Measurements from ENCODE around the gene PRXL2C. TPM values are rescaled to one million over a fixed set of nuclear protein-coding genes. Genes with fewer than 3 reads are reported as not detected.
"Not testable (repeated sequence)": the region's sequence is repeated elsewhere in the genome, so short reads cannot be mapped to it uniquely, and the experiment has no call there.

Gene PRXL2C
- total RNA-seq, 1 experiment from 2014 or later, result 35.4 TPM

- DNase-seq, result no peak
- no peaks in the 10 kb centered on the region for H3K9me3 ChIP-seq
- H3K36me3 ChIP-seq (ENCODE audit: control insufficient read depth, insufficient read depth, low read length), result no peaks in the 10 kb centered on the region
- no TSS peak for BruUV-seq (replicated peaks)
- no peaks in the 10 kb centered on the region for H3K9me3 Mint-ChIP-seq (ENCODE audit: unreplicated experiment)
- H3K4me1 Mint-ChIP-seq (ENCODE audit: low read depth, unreplicated experiment), result peaks cover 55% of the 10 kb centered on the region
- ChIA-PET CTCF (no interaction called here), POLR2A (no interaction called here)
- H3K27ac Mint-ChIP-seq (ENCODE audit: unreplicated experiment), result peak overlapping the region; percentile 43
- H3K4me3 Mint-ChIP-seq (ENCODE audit: unreplicated experiment), result no peak overlapping the region
- intact Hi-C loops (cut with micrococcal nuclease; ENCODE audit: unreplicated experiment), result no loop called here
- H3K27me3 Mint-ChIP-seq (ENCODE audit: insufficient read depth, unreplicated experiment), result no peaks in the 10 kb centered on the region
- no peak overlapping the region for H3K4me3 ChIP-seq (ENCODE audit: low read depth, low read length)
- H3K27me3 ChIP-seq (replicated peaks; ENCODE audit: control insufficient read depth, insufficient read depth, low read length), result no peaks in the 10 kb centered on the region
- H3K4me1 ChIP-seq, result peaks cover 44% of the 10 kb centered on the region
- peaks cover 23% of the 10 kb centered on the region for H3K36me3 Mint-ChIP-seq (ENCODE audit: insufficient read depth, unreplicated experiment)
- no peak for TF ChIP-seq CTCF (IDR thresholded peaks at IDR 0.05; ENCODE audit: insufficient read depth in 1 of 2, low read depth in 1 of 2, low read length in 1 of 2, severe bottlenecking in 1 of 2, unreplicated experiment in 1 of 2)
Measured at GRCh38 chr9:96615411-96615810, 39.7 kb downstream of the PRXL2C start.

GRCh38 chr9:96614664-96615063 is 40.5 kb downstream of the PRXL2C start:
- POLR2A ChIA-PET; H3K4me3 ChIP-seq (ENCODE audit: low read depth, low read length); BruUV-seq (replicated peaks); H3K9me3 ChIP-seq; H3K36me3 ChIP-seq (ENCODE audit: control insufficient read depth, insufficient read depth, low read length); H3K27me3 ChIP-seq (replicated peaks; ENCODE audit: control insufficient read depth, insufficient read depth, low read length); H3K9me3 Mint-ChIP-seq (ENCODE audit: unreplicated experiment); intact Hi-C loops (cut with micrococcal nuclease; ENCODE audit: unreplicated experiment); H3K27me3 Mint-ChIP-seq (ENCODE audit: insufficient read depth, unreplicated experiment): not testable (repeated sequence)
- Mint-ChIP-seq H3K36me3 (ENCODE audit: insufficient read depth, unreplicated experiment) (peaks cover 18% of the 10 kb centered on the region), H3K4me3 (ENCODE audit: unreplicated experiment) (peak overlapping the region; percentile 13), H3K27ac (ENCODE audit: unreplicated experiment) (peak overlapping the region; percentile 43), H3K4me1 (ENCODE audit: low read depth, unreplicated experiment) (peaks cover 55% of the 10 kb centered on the region)
- H3K4me1 ChIP-seq, result peaks cover 38% of the 10 kb centered on the region
- CTCF ChIA-PET, result interaction anchor here (0.7 kb wide), 1 partner anchor 159 kb away, joined by 3 read pairs; no protein-coding TSS in a partner anchor
- peak in 1 of 2 experiments; percentile 29 for DNase-seq

GRCh38 chr9:96612966-96613589 is 42.0 kb downstream of the PRXL2C start:
- CTCF ChIA-PET, result no interaction called here
- H3K27ac Mint-ChIP-seq (ENCODE audit: unreplicated experiment), result peak overlapping the region; percentile 3

More at GRCh38 chr9:96612966-96613589, 42.0 kb downstream of the PRXL2C start:
- Mint-ChIP-seq H3K27me3 (ENCODE audit: insufficient read depth, unreplicated experiment) (no peaks in the 10 kb centered on the region), H3K4me3 (ENCODE audit: unreplicated experiment) (no peak overlapping the region), H3K9me3 (ENCODE audit: unreplicated experiment) (no peaks in the 10 kb centered on the region), H3K4me1 (ENCODE audit: low read depth, unreplicated experiment) (peaks cover 51% of the 10 kb centered on the region), H3K36me3 (ENCODE audit: insufficient read depth, unreplicated experiment) (peaks cover 11% of the 10 kb centered on the region)
- no peak for DNase-seq
- TF ChIP-seq CTCF (IDR thresholded peaks at IDR 0.05; ENCODE audit: insufficient read depth in 1 of 2, low read depth in 1 of 2, low read length in 1 of 2, severe bottlenecking in 1 of 2, unreplicated experiment in 1 of 2), result no peak
- Histone ChIP-seq H3K27me3 (replicated peaks; ENCODE audit: control insufficient read depth, insufficient read depth, low read length) (no peaks in the 10 kb centered on the region), H3K9me3 (no peaks in the 10 kb centered on the region), H3K4me1 (peaks cover 38% of the 10 kb centered on the region), H3K4me3 (ENCODE audit: low read depth, low read length) (no peak overlapping the region), H3K36me3 (ENCODE audit: control insufficient read depth, insufficient read depth, low read length) (no peaks in the 10 kb centered on the region)
- no TSS peak for BruUV-seq (replicated peaks)
- POLR2A ChIA-PET, result no interaction called here
- intact Hi-C loops (cut with micrococcal nuclease; ENCODE audit: unreplicated experiment), result loop anchor here (2.0 kb wide), 1 partner anchor 42 kb away; no protein-coding TSS in a partner anchor

Data from Caco-2 (cell line).